ENCODE data around the gene TMCC1. TPM values are rescaled to one million over a fixed set of nuclear protein-coding genes. Genes with fewer than 3 reads are reported as not detected.

Gene TMCC1
- total and polyA plus RNA-seq, 4 donors, result 10.2 to 60.0 (median 11.0) TPM

DNA sequence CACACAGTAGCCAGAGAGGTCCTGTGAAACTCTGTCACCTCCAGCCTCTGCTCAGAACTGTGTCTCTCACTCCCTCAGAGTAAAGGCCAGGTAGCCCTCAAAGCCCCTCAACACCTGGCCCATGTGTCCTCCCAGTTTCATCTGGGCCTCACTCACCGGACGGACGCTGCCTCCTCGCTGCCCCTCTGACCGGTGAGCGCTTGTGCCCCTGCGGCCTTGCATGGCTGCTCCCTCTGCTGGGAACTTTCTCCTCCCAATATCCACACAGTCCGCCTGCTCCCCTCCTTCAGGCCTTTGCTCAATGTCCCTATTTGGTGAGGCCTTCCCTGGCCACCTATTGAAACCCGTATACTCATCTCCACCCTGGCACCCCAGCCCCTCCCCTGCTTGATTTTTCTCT lies 44.2 kb upstream of the TMCC1 start:
- Histone ChIP-seq H3K4me3 (ENCODE audit: low read depth in 1 of 3, low read length in 3 of 3) (no peak overlapping the region), H3K27me3 (ENCODE audit: control insufficient read depth in 4 of 4, insufficient read depth in 4 of 4, low read length in 3 of 4) (no peaks in the 10 kb centered on the region), H3K36me3 (ENCODE audit: control insufficient read depth in 4 of 4, insufficient read depth in 3 of 4, low read depth in 1 of 4, low read length in 3 of 4) (no peaks in the 10 kb centered on the region), H3K27ac (ENCODE audit: low read depth in 1 of 2, low read length in 2 of 2) (no peak overlapping the region), H3K9ac (ENCODE audit: low read depth in 1 of 2, low read length in 2 of 2) (no peak overlapping the region), H3K9me3 (ENCODE audit: control insufficient read depth in 4 of 4, low read length in 3 of 4) (no peaks in the 10 kb centered on the region), H3K4me1 (ENCODE audit: control insufficient read depth in 4 of 4, insufficient read depth in 4 of 4, low read length in 3 of 4) (peaks cover 0 to 6% (median 2%) of the 10 kb centered on the region in 4 donors)
- 94% methylated on average over 9 of the region's 9 CpGs for WGBS
- no peak for TF ChIP-seq RXRA (IDR thresholded peaks at IDR 0.05)
- TF ChIP-seq, protein P1, sequence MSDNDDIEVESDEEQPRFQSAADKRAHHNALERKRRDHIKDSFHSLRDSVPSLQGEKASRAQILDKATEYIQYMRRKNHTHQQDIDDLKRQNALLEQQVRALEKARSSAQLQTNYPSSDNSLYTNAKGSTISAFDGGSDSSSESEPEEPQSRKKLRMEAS (IDR thresholded peaks at IDR 0.05), result no peak
- no peak for TF ChIP-seq ATF3 (IDR thresholded peaks at IDR 0.05)
- no peak for TF ChIP-seq EGR1 (IDR thresholded peaks at IDR 0.05; ENCODE audit: low read depth in 2 of 2)
- TF ChIP-seq TAF1 (conservative IDR thresholded peaks at IDR 0.05), result no peak
- no peak for TF ChIP-seq HNF4A (conservative IDR thresholded peaks at IDR 0.05)
- no peak for TF ChIP-seq CTCF (IDR thresholded peaks at IDR 0.05; ENCODE audit: low read depth, low read length, missing input control)
- TF ChIP-seq, protein P2, sequence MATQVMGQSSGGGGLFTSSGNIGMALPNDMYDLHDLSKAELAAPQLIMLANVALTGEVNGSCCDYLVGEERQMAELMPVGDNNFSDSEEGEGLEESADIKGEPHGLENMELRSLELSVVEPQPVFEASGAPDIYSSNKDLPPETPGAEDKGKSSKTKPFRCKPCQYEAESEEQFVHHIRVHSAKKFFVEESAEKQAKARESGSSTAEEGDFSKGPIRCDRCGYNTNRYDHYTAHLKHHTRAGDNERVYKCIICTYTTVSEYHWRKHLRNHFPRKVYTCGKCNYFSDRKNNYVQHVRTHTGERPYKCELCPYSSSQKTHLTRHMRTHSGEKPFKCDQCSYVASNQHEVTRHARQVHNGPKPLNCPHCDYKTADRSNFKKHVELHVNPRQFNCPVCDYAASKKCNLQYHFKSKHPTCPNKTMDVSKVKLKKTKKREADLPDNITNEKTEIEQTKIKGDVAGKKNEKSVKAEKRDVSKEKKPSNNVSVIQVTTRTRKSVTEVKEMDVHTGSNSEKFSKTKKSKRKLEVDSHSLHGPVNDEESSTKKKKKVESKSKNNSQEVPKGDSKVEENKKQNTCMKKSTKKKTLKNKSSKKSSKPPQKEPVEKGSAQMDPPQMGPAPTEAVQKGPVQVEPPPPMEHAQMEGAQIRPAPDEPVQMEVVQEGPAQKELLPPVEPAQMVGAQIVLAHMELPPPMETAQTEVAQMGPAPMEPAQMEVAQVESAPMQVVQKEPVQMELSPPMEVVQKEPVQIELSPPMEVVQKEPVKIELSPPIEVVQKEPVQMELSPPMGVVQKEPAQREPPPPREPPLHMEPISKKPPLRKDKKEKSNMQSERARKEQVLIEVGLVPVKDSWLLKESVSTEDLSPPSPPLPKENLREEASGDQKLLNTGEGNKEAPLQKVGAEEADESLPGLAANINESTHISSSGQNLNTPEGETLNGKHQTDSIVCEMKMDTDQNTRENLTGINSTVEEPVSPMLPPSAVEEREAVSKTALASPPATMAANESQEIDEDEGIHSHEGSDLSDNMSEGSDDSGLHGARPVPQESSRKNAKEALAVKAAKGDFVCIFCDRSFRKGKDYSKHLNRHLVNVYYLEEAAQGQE (IDR thresholded peaks at IDR 0.05), result no peak
- TF ChIP-seq FOXA1 (IDR thresholded peaks at IDR 0.05), result no peak
- no peak for TF ChIP-seq NR2F2 (IDR thresholded peaks at IDR 0.05)
- TF ChIP-seq SP1 (IDR thresholded peaks at IDR 0.05), result no peak
- TF ChIP-seq HNF4G (IDR thresholded peaks at IDR 0.05), result no peak
- no peak for DNase-seq (ENCODE audit: low spot score)

DNA sequence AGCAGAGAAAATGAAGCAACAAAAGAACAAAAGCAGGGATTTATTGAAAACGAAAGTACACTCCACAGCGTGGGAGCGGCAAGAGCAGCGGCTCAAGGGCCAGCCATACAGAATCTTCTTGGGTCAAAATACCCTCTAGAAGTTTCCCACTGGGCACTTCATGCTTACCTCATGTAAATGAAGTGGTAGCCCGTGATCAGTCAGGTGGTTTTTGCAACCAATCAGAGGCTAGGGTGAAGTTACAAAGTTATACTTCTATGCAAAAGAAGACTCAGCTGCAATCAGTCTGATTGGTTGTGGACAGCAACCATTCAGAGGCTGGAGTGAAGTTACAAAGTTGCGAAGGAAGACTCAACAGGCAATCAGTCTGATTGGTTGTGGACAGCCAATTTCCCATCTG lies 43.2 kb upstream of the TMCC1 start:
- Histone ChIP-seq H3K4me3 (ENCODE audit: low read depth in 1 of 3, low read length in 3 of 3) (peak overlapping the region in 1 of 3 donors; percentile 18), H3K27ac (ENCODE audit: low read depth in 1 of 2, low read length in 2 of 2) (peak overlapping the region in 1 of 2 donors; percentile 5), H3K9me3 (ENCODE audit: control insufficient read depth in 4 of 4, low read length in 3 of 4) (no peaks in the 10 kb centered on the region), H3K36me3 (ENCODE audit: control insufficient read depth in 4 of 4, insufficient read depth in 3 of 4, low read depth in 1 of 4, low read length in 3 of 4) (no peaks in the 10 kb centered on the region), H3K27me3 (ENCODE audit: control insufficient read depth in 4 of 4, insufficient read depth in 4 of 4, low read length in 3 of 4) (no peaks in the 10 kb centered on the region), H3K9ac (ENCODE audit: low read depth in 1 of 2, low read length in 2 of 2) (no peak overlapping the region), H3K4me1 (ENCODE audit: control insufficient read depth in 4 of 4, insufficient read depth in 4 of 4, low read length in 3 of 4) (peaks cover 0 to 6% (median 2%) of the 10 kb centered on the region in 4 donors)
- no peak for DNase-seq (ENCODE audit: low spot score)
- no peak for TF ChIP-seq CTCF (IDR thresholded peaks at IDR 0.05; ENCODE audit: low read depth, low read length, missing input control)
- TF ChIP-seq, protein P1 (IDR thresholded peaks at IDR 0.05), result peak; percentile 66
- WGBS, result 48% methylated on average over 6 of the region's 6 CpGs

All from liver (tissue), 9 donors.